ENCODE measurements around the gene SETD1A. TPM values are rescaled to one million over a fixed set of nuclear protein-coding genes. Genes with fewer than 3 reads are reported as not detected.

The SETD1A gene
- total and polyA plus RNA-seq, 9 of the 15 experiments (the other 6 are each of a cell fraction or from before 2014, with no cell fraction given), result 0.08 to 36.0 (median 4.2) TPM

GRCh38 chr16:30927789-30928378, 29.7 kb upstream of the SETD1A start (continued):
- no peak for TF ChIP-seq E4F1 (CRISPR knock-in tag; IDR thresholded peaks at IDR 0.05; ENCODE audit: borderline replicate concordance)
- TF ChIP-seq ZNF143 (CRISPR knock-in tag; IDR thresholded peaks at IDR 0.05), result peak; percentile 85
- TF ChIP-seq SIN3A (IDR thresholded peaks at IDR 0.05; ENCODE audit: borderline replicate concordance in 2 of 2, control insufficient read depth in 1 of 2, low read depth in 2 of 2, low read length in 2 of 2), result no peak
- TF ChIP-seq HES1 (IDR thresholded peaks at IDR 0.05; ENCODE audit: low read depth), result no peak
- TF ChIP-seq ZNF561 (CRISPR knock-in tag; conservative IDR thresholded peaks at IDR 0.05), result no peak
- TF ChIP-seq AFF1 (IDR thresholded peaks at IDR 0.05; ENCODE audit: low read depth in 1 of 2, partially characterized antibody in 2 of 2), result peak in 1 of 2 experiments; percentile 94
- no peak for TF ChIP-seq RFX5 (IDR thresholded peaks at IDR 0.05; ENCODE audit: low read depth, low read length)
- TF ChIP-seq E2F8 (IDR thresholded peaks at IDR 0.05; ENCODE audit: low read depth, partially characterized antibody), result no peak
- 0 out of 2 replicates have a peak, but pooled peaks have one; percentile 23 for TF ChIP-seq SREBF1 (IDR thresholded peaks at IDR 0.05; ENCODE audit: borderline replicate concordance, low read depth, low read length)
- peak; percentile 60 for TF ChIP-seq EGR1 (conservative IDR thresholded peaks at IDR 0.05)
- no peak for TF ChIP-seq ZNF280A (IDR thresholded peaks at IDR 0.05; ENCODE audit: low read depth, partially characterized antibody)
